Stimulated activated naive CD8-positive, alpha-beta T cell treated with anti-CD3 and anti-CD28 coated beads, Interleukin-15, Interleukin-2, amounts not matched to agents 100 ng/mL and 50 ng/mL, for 24 hours (primary cell): Measurements from ENCODE around the gene ZNF799.
"Not testable (repeated sequence)": the region's sequence is repeated elsewhere in the genome, so short reads cannot be mapped to it uniquely, and the experiment has no call there.

ENCODE experiments used
- H3K27ac Mint-ChIP-seq: one replicate; pipeline ENCODE4 v1.8.0; 2021; ENCODE audit warnings: mild to moderate bottlenecking, mixed read lengths
- H3K27me3 Mint-ChIP-seq: one replicate; pipeline ENCODE4 v1.8.0; 2021; ENCODE audit warnings: mixed read lengths
- H3K36me3 Mint-ChIP-seq: one replicate; pipeline ENCODE4 v1.8.0; 2021; ENCODE audit warnings: low read depth, mixed read lengths
- H3K4me1 Mint-ChIP-seq: one replicate; pipeline ENCODE4 v1.8.0; 2021; ENCODE audit warnings: low read depth, mixed read lengths
- H3K4me3 Mint-ChIP-seq: one replicate; pipeline ENCODE4 v1.8.0; 2021; ENCODE audit warnings: mild to moderate bottlenecking, mixed read lengths
- H3K9me3 Mint-ChIP-seq: one replicate; pipeline ENCODE4 v1.8.0; 2021; ENCODE audit warnings: mixed read lengths

Gene ZNF799

GRCh38 chr19:12400633-12401502, at the start of gene ZNF799:
Gene ZNF799, minus strand, starts transcription at chr19:12401271. Its CDS starts 201 bp downstream, at chr19:12401070.
- Mint-ChIP-seq H3K27me3 (no peaks in the 10 kb centered on the region), H3K27ac (peak within 1 kb of the TSS; percentile 77), H3K36me3 (peaks cover 12% of the 10 kb centered on the region), H3K4me1 (peaks cover 20% of the 10 kb centered on the region), H3K4me3 (peak within 1 kb of the TSS; percentile 90), H3K9me3 (peaks cover 7% of the 10 kb centered on the region)

- Mint-ChIP-seq H3K9me3 (peaks cover 35% of the 10 kb centered on the region), H3K4me3 (no peak overlapping the region), H3K27ac (no peak overlapping the region), H3K36me3 (peaks cover 16% of the 10 kb centered on the region), H3K27me3 (no peaks in the 10 kb centered on the region), H3K4me1 (no peaks in the 10 kb centered on the region)
Measured at GRCh38 chr19:12450844-12451243, 49.8 kb upstream of the ZNF799 start.

GRCh38 chr19:12448808-12449207, 47.7 kb upstream of the ZNF799 start:
- Mint-ChIP-seq H3K9me3 (peaks cover 38% of the 10 kb centered on the region), H3K27me3 (no peaks in the 10 kb centered on the region), H3K36me3 (peaks cover 16% of the 10 kb centered on the region), H3K4me3 (no peak overlapping the region), H3K27ac (no peak overlapping the region), H3K4me1 (no peaks in the 10 kb centered on the region)

GRCh38 chr19:12440541-12441316, 39.7 kb upstream of the ZNF799 start, which contains the start of gene ZNF443:
Gene ZNF443, minus strand, starts transcription at chr19:12441021. Its CDS starts 107 bp downstream, at chr19:12440914.
- Mint-ChIP-seq H3K36me3 (peaks cover 20% of the 10 kb centered on the region), H3K27ac (peak within 1 kb of the TSS; percentile 97), H3K27me3 (no peaks in the 10 kb centered on the region), H3K4me3 (peak within 1 kb of the TSS; percentile 99), H3K4me1 (peaks cover 13% of the 10 kb centered on the region), H3K9me3 (peaks cover 19% of the 10 kb centered on the region)

GRCh38 chr19:12439686-12440540, 38.8 kb upstream of the ZNF799 start:
- peak overlapping the region; percentile 99 for H3K4me3 Mint-ChIP-seq
- H3K9me3 Mint-ChIP-seq: peaks cover 23% of the 10 kb centered on the region
- peaks cover 13% of the 10 kb centered on the region for H3K4me1 Mint-ChIP-seq
- H3K27me3 Mint-ChIP-seq: not testable (repeated sequence)
- H3K27ac Mint-ChIP-seq: peak overlapping the region; percentile 82
- peaks cover 28% of the 10 kb centered on the region for H3K36me3 Mint-ChIP-seq

GRCh38 chr19:12430726-12431299, 29.7 kb upstream of the ZNF799 start:
- not testable (repeated sequence) for H3K27ac Mint-ChIP-seq, H3K4me1 Mint-ChIP-seq, H3K4me3 Mint-ChIP-seq, H3K27me3 Mint-ChIP-seq
- peaks cover 47% of the 10 kb centered on the region for H3K9me3 Mint-ChIP-seq
- peaks cover 78% of the 10 kb centered on the region for H3K36me3 Mint-ChIP-seq

- Mint-ChIP-seq H3K9me3 (peaks cover 32% of the 10 kb centered on the region), H3K27me3 (no peaks in the 10 kb centered on the region), H3K27ac (no peak overlapping the region), H3K36me3 (peaks cover 63% of the 10 kb centered on the region), H3K4me1 (no peaks in the 10 kb centered on the region), H3K4me3 (no peak overlapping the region)
Measured at GRCh38 chr19:12425888-12426274, 24.8 kb upstream of the ZNF799 start.

- no peaks in the 10 kb centered on the region for H3K27me3 Mint-ChIP-seq
- peaks cover 62% of the 10 kb centered on the region for H3K36me3 Mint-ChIP-seq
- no peak overlapping the region for H3K27ac Mint-ChIP-seq
- peaks cover 27% of the 10 kb centered on the region for H3K9me3 Mint-ChIP-seq
- H3K4me1 Mint-ChIP-seq: no peaks in the 10 kb centered on the region
- no peak overlapping the region for H3K4me3 Mint-ChIP-seq
Measured at GRCh38 chr19:12425236-12425887, 24.3 kb upstream of the ZNF799 start.

GRCh38 chr19:12417273-12417672, 16.2 kb upstream of the ZNF799 start:
- H3K4me3 Mint-ChIP-seq, H3K4me1 Mint-ChIP-seq, H3K27me3 Mint-ChIP-seq, H3K27ac Mint-ChIP-seq: not testable (repeated sequence)
- H3K36me3 Mint-ChIP-seq: peaks cover 30% of the 10 kb centered on the region
- H3K9me3 Mint-ChIP-seq: peaks cover 20% of the 10 kb centered on the region

- H3K4me3 Mint-ChIP-seq: no peak overlapping the region
Measured at GRCh38 chr19:12411893-12412292, 10.8 kb upstream of the ZNF799 start.

GRCh38 chr19:12399901-12400632, 1.0 kb downstream of the ZNF799 start:
- peaks cover 19% of the 10 kb centered on the region for H3K36me3 Mint-ChIP-seq
- peaks cover 12% of the 10 kb centered on the region for H3K9me3 Mint-ChIP-seq
- H3K4me3 Mint-ChIP-seq: peak overlapping the region; percentile 90
- not testable (repeated sequence) for H3K27me3 Mint-ChIP-seq
- H3K27ac Mint-ChIP-seq: peak overlapping the region; percentile 63
- H3K4me1 Mint-ChIP-seq: peaks cover 20% of the 10 kb centered on the region

More at GRCh38 chr19:12411893-12412292, 10.8 kb upstream of the ZNF799 start:
- Mint-ChIP-seq H3K27ac (no peak overlapping the region), H3K36me3 (peaks cover 12% of the 10 kb centered on the region), H3K9me3 (peaks cover 22% of the 10 kb centered on the region), H3K27me3 (no peaks in the 10 kb centered on the region), H3K4me1 (no peaks in the 10 kb centered on the region)

GRCh38 chr19:12391148-12391547, 9.9 kb downstream of the ZNF799 start:
- H3K27ac Mint-ChIP-seq, H3K4me1 Mint-ChIP-seq, H3K4me3 Mint-ChIP-seq, H3K27me3 Mint-ChIP-seq: not testable (repeated sequence)
- peaks cover 71% of the 10 kb centered on the region for H3K36me3 Mint-ChIP-seq
- peaks cover 48% of the 10 kb centered on the region for H3K9me3 Mint-ChIP-seq

GRCh38 chr19:12386365-12386764, 14.7 kb downstream of the ZNF799 start:
- H3K27me3 Mint-ChIP-seq, H3K4me1 Mint-ChIP-seq, H3K4me3 Mint-ChIP-seq, H3K27ac Mint-ChIP-seq: not testable (repeated sequence)
- Mint-ChIP-seq H3K36me3 (peaks cover 43% of the 10 kb centered on the region), H3K9me3 (peaks cover 30% of the 10 kb centered on the region)
